Effector CD4-positive, alpha-beta T cell (primary cell): ENCODE data around the gene PCSK4.
A peak's percentile ranks its signal among the peaks of the same experiment; 100 is the strongest.
"Not testable (repeated sequence)": the region's sequence is repeated elsewhere in the genome, so short reads cannot be mapped to it uniquely, and the experiment has no call there.

ENCODE experiments used
- DNase-seq: peaks from one replicate; pipeline ENCODE4 v3.0.0-alpha.2; 2020

Gene PCSK4

GRCh38 chr19:1503925-1504773 lies 14.0 kb upstream of the PCSK4 start:
- DNase-seq: no peak

GRCh38 chr19:1503089-1503924 lies 13.2 kb upstream of the PCSK4 start:
- DNase-seq: peak; percentile 39

- no peak for DNase-seq
These were observed 12.4 kb upstream of the PCSK4 start for GRCh38 chr19:1502433-1503088.

GRCh38 chr19:1501200-1501595 lies 11.0 kb upstream of the PCSK4 start:
- no peak for DNase-seq

- DNase-seq: not testable (repeated sequence)
These were observed 9.1 kb upstream of the PCSK4 start for GRCh38 chr19:1499231-1499630.

GRCh38 chr19:1497578-1498235 lies 7.6 kb upstream of the PCSK4 start:
- no peak for DNase-seq

GRCh38 chr19:1496714-1497577 lies 6.8 kb upstream of the PCSK4 start:
- DNase-seq: no peak

GRCh38 chr19:1495799-1496713 lies 5.9 kb upstream of the PCSK4 start:
- no peak for DNase-seq

GRCh38 chr19:1495051-1495798 lies 5.1 kb upstream of the PCSK4 start:
- no peak for DNase-seq

GRCh38 chr19:1494115-1494815 lies 4.1 kb upstream of the PCSK4 start:
- DNase-seq: no peak

- DNase-seq: no peak
These were observed 2.4 kb upstream of the PCSK4 start for GRCh38 chr19:1492474-1493006.

- DNase-seq: no peak
These were observed 1.7 kb upstream of the PCSK4 start for GRCh38 chr19:1491849-1492170.

- DNase-seq: no peak
These were observed 1.1 kb upstream of the PCSK4 start, which contains the start of gene REEP6 for GRCh38 chr19:1491114-1491848. REEP6 (plus strand) TSS chr19:1491181; CDS start chr19:1491270, 89 bp downstream.

- no peak for DNase-seq
These were observed 463 bp downstream of the PCSK4 start for GRCh38 chr19:1489463-1490310.

- DNase-seq: no peak
These were observed 1.9 kb downstream of the PCSK4 start for GRCh38 chr19:1488282-1488601.

GRCh38 chr19:1487576-1488281 lies 2.4 kb downstream of the PCSK4 start:
- no peak for DNase-seq
